Naive B cell (primary cell): ENCODE data around the gene ZNF530. TPM values are rescaled to one million over a fixed set of nuclear protein-coding genes. Genes with fewer than 3 reads are reported as not detected.

Source experiments
- ATAC-seq, 2 donors: fragments of 150-1000 bp; cut with Tn5 transposase; 2 replicates each; pipeline ENCODE4 v1.10.0; 2021; ENCODE audit warnings: low read depth in 2 of 2, mild to moderate bottlenecking in 2 of 2, moderate library complexity in 2 of 2
- DNase-seq: peaks from one replicate; pipeline ENCODE4 v3.0.0; 2022
- H3K27ac Mint-ChIP-seq, 6 donors: one replicate each; pipeline ENCODE4 v1.8.0; 2020 to 2022; ENCODE audit warnings: mild to moderate bottlenecking in 6 of 6, mixed read lengths in 6 of 6, moderate library complexity in 5 of 6, inconsistent platforms in 2 of 6
- H3K27me3 Mint-ChIP-seq, 3 donors: one replicate each; pipeline ENCODE4 v1.8.0; 2021 to 2022; ENCODE audit warnings: mixed read lengths in 3 of 3, mild to moderate bottlenecking in 1 of 3
- H3K36me3 Mint-ChIP-seq, 2 donors: one replicate each; pipeline ENCODE4 v1.8.0; 2020 to 2022; ENCODE audit warnings: mixed read lengths in 2 of 2, inconsistent platforms in 1 of 2, mild to moderate bottlenecking in 1 of 2
- H3K4me1 Mint-ChIP-seq, 3 donors: one replicate each; pipeline ENCODE4 v1.8.0; 2020 to 2022; ENCODE audit warnings: mixed read lengths in 3 of 3, inconsistent platforms in 1 of 3, mild to moderate bottlenecking in 1 of 3, moderate library complexity in 1 of 3
- H3K4me3 Mint-ChIP-seq, 8 donors: one replicate each; pipeline ENCODE4 v1.8.0; 2020 to 2022; ENCODE audit warnings: mild to moderate bottlenecking in 8 of 8, mixed read lengths in 8 of 8, moderate library complexity in 8 of 8, inconsistent platforms in 2 of 8
- H3K9me3 Mint-ChIP-seq, 7 donors: one replicate each; pipeline ENCODE4 v1.8.0; 2020 to 2022; ENCODE audit warnings: mixed read lengths in 7 of 7, mild to moderate bottlenecking in 5 of 7, inconsistent platforms in 2 of 7, moderate library complexity in 1 of 7
- polyA plus RNA-seq, 6 donors: library from polyadenylated mRNA; unstranded; fragments of 300-500 nt; fragmentation: Illumina TruSeq; gene quantifications; one replicate each; pipeline ENCODE4 v1.2.3, GENCODE V29; 2021; ENCODE audit warnings: low read depth in 6 of 6

Gene ZNF530
- polyA plus RNA-seq, 6 donors from 2014 or later, result 4.1 to 14.7 (median 7.2) TPM

DNA sequence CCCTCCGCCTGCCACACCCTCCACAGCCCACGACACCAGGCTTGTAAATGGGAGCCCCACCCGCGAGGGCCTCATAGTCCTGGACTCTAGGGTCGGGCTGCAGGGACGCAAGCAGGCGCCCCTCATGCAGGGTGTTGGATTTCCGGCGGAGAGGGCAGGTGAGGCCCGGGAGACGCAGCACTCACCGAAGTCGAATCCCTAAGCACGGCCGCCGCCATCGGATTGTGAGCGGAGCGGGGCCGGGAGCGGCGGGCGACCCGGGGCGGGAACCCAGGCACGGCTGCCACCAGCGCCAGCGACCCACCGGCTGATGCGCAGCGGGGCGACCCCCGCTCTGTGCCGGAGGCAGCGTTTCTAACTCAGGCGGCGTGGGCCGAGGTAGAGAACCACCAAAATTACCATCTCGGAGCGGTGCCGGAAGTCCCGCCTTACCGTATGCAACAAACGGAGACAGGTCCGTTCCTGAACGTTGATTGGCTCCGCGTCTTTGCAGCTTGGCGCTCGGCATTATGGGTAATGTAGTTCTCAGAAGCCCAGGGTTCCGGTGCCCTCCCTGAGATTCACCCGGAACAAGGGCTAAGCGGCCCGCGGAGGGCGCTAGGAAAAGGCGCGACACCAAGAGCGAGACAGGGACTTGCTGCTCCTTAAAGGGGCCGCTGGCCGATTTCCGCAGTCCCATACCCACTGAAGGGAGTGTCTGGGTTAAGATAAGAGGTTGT is 21.0 kb upstream of the ZNF530 start, which contains the start of gene ZNF416:
ZNF416 (minus strand) TSS at position 425 of the 719 bp plus-strand sequence; CDS start at position 218, 207 bp downstream.
- Mint-ChIP-seq H3K4me3 (peak within 1 kb of the TSS; percentile 77 to 92 (median 86)), H3K27ac (peak within 1 kb of the TSS; percentile 66 to 94 (median 89)), H3K9me3 (peaks cover 23 to 40% (median 33%) of the 10 kb centered on the region in 7 donors), H3K27me3 (no peaks in the 10 kb centered on the region), H3K4me1 (peaks cover 32 to 47% (median 32%) of the 10 kb centered on the region in 3 donors), H3K36me3 (peaks cover 28 to 49% of the 10 kb centered on the region in 2 donors)
- ATAC-seq (peak; percentile 90 to 94), DNase-seq (peak; percentile 96)

DNA sequence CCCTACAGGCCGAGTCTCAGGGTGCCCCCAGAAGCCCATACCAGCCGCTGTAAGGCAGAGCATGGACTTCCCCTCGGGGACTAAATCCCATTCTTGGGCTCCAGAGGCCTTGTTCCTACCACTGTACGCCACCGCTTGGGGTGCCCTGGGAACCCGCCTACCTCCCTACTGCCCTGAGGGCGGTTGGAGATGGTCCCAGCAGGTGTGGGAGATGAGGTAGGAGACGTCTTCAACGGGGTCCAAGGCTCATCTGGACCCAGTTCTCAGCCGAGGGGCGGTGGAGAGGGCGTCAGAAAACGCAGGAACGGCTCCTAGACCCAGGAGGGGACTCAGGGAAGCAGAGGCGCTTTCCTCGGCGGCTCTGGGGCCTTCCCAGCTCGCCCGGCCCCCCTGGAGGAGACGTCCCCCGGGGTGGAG is 16.6 kb upstream of the ZNF530 start:
- peaks cover 16 to 43% (median 31%) of the 10 kb centered on the region in 7 donors for H3K9me3 Mint-ChIP-seq
- DNase-seq (no peak), ATAC-seq (no peak)
- peak overlapping the region; percentile 47 to 99 (median 96) for H3K4me3 Mint-ChIP-seq
- peaks cover 28 to 46% of the 10 kb centered on the region in 2 donors for H3K36me3 Mint-ChIP-seq
- no peaks in the 10 kb centered on the region for H3K27me3 Mint-ChIP-seq
- H3K27ac Mint-ChIP-seq, result peak overlapping the region in 4 of 6 donors; percentile 49 to 96 (median 94)
- H3K4me1 Mint-ChIP-seq, result peaks cover 23 to 52% (median 32%) of the 10 kb centered on the region in 3 donors

DNA sequence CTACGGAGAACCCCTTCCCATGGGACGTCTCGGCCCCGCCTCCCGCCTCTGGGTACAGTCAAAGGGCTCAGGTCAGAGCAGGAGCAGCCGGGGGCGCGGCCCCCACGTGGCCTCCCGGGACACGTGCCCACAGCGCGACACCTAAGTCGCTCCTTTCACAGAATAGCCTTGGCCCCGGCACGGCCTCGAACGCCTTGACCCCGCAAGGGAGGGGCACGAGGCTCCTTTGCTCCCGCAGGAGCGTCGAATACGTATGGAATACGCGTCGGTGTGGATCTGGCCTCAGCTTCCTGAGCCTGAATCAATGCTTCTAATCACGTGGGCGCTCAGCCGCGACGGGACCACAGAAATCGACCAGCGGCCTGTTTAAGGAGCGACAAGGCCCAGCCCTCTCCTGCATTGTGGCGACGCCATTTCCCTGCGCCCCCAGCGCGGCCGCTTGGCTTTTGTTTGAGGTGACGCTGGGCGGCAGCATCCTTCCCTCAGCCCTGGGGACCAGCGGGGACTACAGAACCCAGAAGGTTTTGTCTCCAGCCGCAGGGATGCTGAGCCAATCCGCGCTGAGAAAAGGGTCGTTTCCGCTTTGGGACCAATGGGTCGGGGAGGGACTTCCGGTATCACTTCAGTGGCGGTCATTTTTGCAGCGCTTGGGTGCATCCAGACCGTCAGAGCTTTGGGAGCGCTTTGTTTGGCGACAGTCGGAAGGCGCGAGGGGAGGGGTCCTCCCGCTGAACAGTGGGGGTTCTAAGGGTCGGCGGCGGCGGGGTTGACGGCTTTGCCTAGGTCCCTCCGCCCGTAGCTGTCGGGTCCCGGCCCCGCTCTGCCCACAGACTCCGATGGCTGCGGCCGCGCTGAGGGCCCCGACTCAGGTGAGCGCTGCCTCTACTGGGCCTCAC is 15.9 kb upstream of the ZNF530 start, which contains the start of gene ZIK1:
ZIK1 (plus strand) TSS at position 625 of the 896 bp plus-strand sequence; CDS start at position 837, 212 bp downstream.
- DNase-seq (peak; percentile 91), ATAC-seq (peak; percentile 91 to 93)
- Mint-ChIP-seq H3K27me3 (no peaks in the 10 kb centered on the region), H3K4me3 (peak within 1 kb of the TSS; percentile 89 to 99 (median 96)), H3K27ac (peak within 1 kb of the TSS; percentile 91 to 96 (median 94)), H3K4me1 (peaks cover 23 to 48% (median 33%) of the 10 kb centered on the region in 3 donors), H3K9me3 (peaks cover 20 to 48% (median 37%) of the 10 kb centered on the region in 7 donors), H3K36me3 (peaks cover 34 to 53% of the 10 kb centered on the region in 2 donors)

DNA sequence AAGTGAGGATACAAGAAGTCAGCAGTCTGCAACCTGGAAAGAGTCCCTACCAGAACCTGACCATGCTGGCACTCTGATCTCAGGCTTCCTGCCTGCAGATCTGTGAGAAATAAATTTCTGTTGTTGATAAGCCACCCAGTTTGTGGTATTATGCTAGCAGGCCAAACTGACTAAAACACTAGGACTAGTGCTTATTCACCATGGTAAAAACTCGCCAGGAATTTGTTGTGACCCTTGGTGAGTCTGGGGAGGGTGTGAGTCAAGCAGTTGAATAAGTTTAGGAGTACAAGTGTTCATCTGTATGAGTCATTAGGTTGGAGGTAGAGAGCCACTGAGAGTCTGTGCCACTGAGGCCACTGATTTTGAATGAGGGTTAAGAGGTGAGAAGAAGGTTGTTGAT is 12.2 kb upstream of the ZNF530 start:
- H3K9me3 Mint-ChIP-seq, result peaks cover 25 to 77% (median 68%) of the 10 kb centered on the region in 7 donors
- peaks cover 28 to 36% (median 29%) of the 10 kb centered on the region in 3 donors for H3K4me1 Mint-ChIP-seq
- no peak overlapping the region for H3K27ac Mint-ChIP-seq
- DNase-seq, result no peak
- no peak for ATAC-seq
- peak overlapping the region in 1 of 8 donors; percentile 37 for H3K4me3 Mint-ChIP-seq
- no peaks in the 10 kb centered on the region for H3K27me3 Mint-ChIP-seq
- H3K36me3 Mint-ChIP-seq, result peaks cover 62 to 79% of the 10 kb centered on the region in 2 donors

DNA sequence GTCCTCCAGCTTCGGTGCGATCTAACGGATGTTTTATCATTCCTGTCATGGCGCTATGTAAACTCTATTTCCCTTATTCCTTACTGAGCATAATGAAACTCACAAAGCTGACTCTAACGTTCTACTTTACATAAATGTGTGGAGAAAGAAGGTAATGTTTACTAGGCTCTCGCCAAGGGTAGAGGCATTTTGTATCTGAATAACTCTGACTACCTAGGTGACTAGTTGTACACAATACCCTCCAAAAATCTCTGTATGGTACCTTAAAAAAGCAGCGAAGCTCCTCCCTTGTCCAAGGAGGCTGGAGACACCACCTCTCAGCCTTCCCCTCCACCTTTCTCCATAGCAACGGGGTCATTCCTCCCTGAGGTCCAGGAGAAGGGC is 316 bp upstream of the ZNF530 start:
- ATAC-seq (peak in 1 of 2 donors; percentile 12), DNase-seq (no peak)
- Mint-ChIP-seq H3K9me3 (peaks cover 6 to 19% (median 10%) of the 10 kb centered on the region in 7 donors), H3K36me3 (peaks cover 0 to 22% of the 10 kb centered on the region in 2 donors), H3K27me3 (peaks cover 0 to 7% (median 0%) of the 10 kb centered on the region in 3 donors), H3K27ac (peak overlapping the region in 4 of 6 donors; percentile 3 to 95 (median 61)), H3K4me3 (peak overlapping the region; percentile 82 to 95 (median 90)), H3K4me1 (peaks cover 24 to 28% (median 27%) of the 10 kb centered on the region in 3 donors)

DNA sequence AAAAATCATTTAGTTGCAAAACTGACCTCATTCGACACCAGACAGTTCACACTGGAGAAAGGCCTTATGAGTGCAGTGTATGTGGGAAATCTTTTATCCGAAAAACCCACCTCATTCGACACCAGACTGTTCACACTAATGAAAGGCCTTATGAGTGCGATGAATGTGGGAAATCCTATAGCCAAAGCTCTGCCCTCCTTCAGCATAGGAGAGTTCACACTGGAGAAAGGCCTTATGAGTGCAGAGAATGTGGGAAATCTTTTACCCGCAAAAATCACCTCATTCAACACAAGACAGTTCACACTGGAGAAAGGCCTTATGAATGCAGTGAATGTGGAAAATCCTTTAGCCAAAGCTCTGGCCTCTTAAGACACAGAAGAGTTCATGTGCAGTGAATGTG is 7.2 kb downstream of the ZNF530 start:
- ATAC-seq (no peak), DNase-seq (no peak)
- H3K4me1 Mint-ChIP-seq, result peaks cover 0 to 12% (median 6%) of the 10 kb centered on the region in 3 donors
- H3K27me3 Mint-ChIP-seq, result no peaks in the 10 kb centered on the region
- no peak overlapping the region for H3K4me3 Mint-ChIP-seq
- no peak overlapping the region for H3K27ac Mint-ChIP-seq
- H3K36me3 Mint-ChIP-seq, result peaks cover 25 to 47% of the 10 kb centered on the region in 2 donors
- peaks cover 2 to 24% (median 10%) of the 10 kb centered on the region in 7 donors for H3K9me3 Mint-ChIP-seq

DNA sequence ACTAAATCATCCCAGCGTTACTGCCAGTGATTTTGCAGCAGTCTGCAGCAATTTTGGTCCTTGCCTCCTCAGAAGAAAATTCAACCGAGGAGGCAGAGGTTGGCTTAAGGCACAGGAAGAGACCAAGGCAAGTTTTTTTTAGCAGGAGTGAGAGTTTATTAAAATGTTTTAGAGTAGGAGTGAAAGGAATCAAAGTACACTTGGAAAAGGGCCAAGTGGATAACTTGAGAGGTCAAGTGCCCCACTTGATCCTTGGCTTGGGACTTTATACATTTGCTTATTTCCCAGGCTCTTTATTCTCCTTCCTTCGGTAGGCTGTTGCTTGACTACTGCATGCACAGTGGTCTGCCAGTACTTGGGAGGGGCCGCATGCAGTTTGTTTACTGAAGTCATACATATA is 11.4 kb downstream of the ZNF530 start:
- H3K9me3 Mint-ChIP-seq, result peaks cover 13 to 34% (median 17%) of the 10 kb centered on the region in 7 donors

DNA sequence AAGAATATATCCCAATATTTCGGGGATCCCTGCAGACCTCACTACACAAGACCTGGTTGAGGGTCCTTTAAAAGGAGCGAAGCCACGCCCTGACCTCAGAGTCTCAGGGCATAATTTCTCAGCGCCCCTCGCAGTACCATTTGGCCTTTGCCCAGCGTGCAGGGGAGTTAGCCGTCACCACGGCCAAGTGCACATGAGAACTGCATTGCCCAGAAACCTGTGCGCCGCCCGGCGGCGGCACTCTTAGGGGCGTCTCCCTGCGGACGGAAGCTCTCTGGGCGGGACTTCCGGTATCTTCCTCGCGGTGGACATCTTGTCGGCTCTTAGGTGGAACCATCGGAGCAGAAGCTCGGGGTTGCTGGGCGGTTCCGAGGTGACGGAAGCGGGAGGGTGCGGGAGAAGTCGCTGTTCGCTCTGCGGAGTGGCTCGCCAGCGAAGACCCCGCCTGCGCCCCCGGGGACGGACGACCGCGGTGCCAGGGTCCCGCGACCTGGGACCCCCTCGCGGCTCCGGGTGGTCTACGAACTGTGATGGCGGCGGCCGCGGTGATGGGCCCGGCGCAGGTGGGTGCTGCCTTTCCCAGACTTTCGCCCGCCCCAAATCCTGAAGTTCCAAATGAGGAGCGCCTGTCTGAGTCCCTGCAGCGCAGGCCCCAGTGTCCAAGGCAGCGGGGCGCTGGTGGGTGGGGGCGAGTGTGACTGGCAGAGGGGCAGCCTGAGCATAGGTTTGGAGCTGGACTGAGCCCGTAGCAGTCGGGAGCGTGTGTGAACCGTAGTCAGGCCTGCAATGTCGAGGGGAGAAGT is 14.5 kb downstream of the ZNF530 start, which contains the start of gene ZNF134:
ZNF134 (plus strand) TSS at position 302 of the 803 bp plus-strand sequence. CDS start 5,227 bp downstream, outside the sequence.
- H3K4me3 Mint-ChIP-seq, result peak within 1 kb of the TSS; percentile 92 to 97 (median 95)
- peak within 1 kb of the TSS in 5 of 6 donors; percentile 72 to 97 (median 92) for H3K27ac Mint-ChIP-seq
- no peaks in the 10 kb centered on the region for H3K27me3 Mint-ChIP-seq
- peak; percentile 100 for ATAC-seq
- H3K4me1 Mint-ChIP-seq, result peaks cover 41 to 51% (median 42%) of the 10 kb centered on the region in 3 donors
- H3K9me3 Mint-ChIP-seq, result peaks cover 33 to 54% (median 42%) of the 10 kb centered on the region in 7 donors
- H3K36me3 Mint-ChIP-seq, result peaks cover 34 to 49% of the 10 kb centered on the region in 2 donors
- DNase-seq, result peak; percentile 87

More for the DNA sequence above, 11.4 kb downstream of the ZNF530 start:
- no peaks in the 10 kb centered on the region for H3K27me3 Mint-ChIP-seq
- peaks cover 20 to 26% (median 25%) of the 10 kb centered on the region in 3 donors for H3K4me1 Mint-ChIP-seq
- H3K36me3 Mint-ChIP-seq, result peaks cover 22 to 29% of the 10 kb centered on the region in 2 donors
- DNase-seq (no peak), ATAC-seq (no peak)
- H3K27ac Mint-ChIP-seq, result no peak overlapping the region
- H3K4me3 Mint-ChIP-seq, result peak overlapping the region in 1 of 8 donors; percentile 54

DNA sequence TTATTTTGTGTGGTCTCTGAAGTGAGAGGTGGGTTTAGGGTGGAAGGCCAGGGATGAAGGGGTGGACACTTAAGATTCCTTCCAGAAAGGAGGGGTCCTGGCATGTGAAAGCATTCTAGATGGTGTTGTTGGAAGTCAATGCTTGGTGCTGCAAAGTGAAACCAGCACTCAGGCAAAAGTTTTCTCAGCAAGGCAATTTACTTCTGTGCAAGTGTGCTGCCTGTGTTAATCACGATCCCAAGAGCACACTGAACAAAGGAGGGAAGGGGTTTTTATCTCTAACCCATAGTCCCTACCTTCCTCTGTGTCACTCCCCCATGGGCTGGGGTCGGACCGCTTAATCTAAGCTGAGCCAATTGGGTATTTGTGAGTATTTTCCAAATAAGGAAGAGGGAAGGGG is 15.7 kb downstream of the ZNF530 start:
- ATAC-seq (no peak), DNase-seq (no peak)
- peaks cover 42 to 57% (median 46%) of the 10 kb centered on the region in 3 donors for H3K4me1 Mint-ChIP-seq

DNA sequence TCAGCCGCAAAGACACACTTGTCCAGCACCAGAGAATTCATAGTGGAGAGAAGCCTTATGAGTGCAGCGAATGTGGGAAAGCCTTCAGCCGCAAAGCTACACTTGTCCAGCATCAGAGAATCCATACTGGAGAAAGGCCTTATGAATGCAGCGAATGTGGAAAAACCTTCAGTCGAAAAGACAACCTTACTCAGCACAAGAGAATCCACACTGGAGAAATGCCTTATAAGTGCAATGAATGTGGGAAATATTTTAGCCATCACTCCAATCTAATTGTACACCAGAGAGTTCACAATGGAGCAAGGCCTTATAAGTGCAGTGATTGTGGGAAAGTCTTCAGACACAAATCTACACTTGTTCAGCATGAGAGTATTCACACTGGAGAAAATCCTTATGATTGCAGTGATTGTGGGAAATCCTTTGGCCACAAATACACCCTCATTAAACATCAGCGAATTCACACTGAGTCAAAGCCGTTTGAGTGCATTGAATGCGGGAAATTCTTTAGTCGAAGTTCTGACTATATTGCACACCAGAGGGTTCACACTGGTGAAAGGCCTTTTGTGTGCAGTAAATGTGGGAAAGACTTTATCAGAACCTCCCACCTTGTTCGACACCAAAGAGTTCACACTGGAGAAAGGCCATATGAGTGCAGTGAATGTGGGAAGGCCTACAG is 21.1 kb downstream of the ZNF530 start:
- Mint-ChIP-seq H3K4me3 (peak overlapping the region in 1 of 8 donors; percentile 9), H3K4me1 (peaks cover 19 to 42% (median 26%) of the 10 kb centered on the region in 3 donors), H3K27ac (peak overlapping the region in 1 of 6 donors; percentile 44), H3K36me3 (peaks cover 73 to 75% of the 10 kb centered on the region in 2 donors), H3K27me3 (no peaks in the 10 kb centered on the region), H3K9me3 (peaks cover 28 to 95% (median 76%) of the 10 kb centered on the region in 7 donors)
- no peak for DNase-seq
- ATAC-seq, result no peak

More for the DNA sequence above, 15.7 kb downstream of the ZNF530 start:
- Mint-ChIP-seq H3K27ac (peak overlapping the region in 4 of 6 donors; percentile 64 to 92 (median 87)), H3K9me3 (peaks cover 41 to 66% (median 54%) of the 10 kb centered on the region in 7 donors), H3K36me3 (peaks cover 46 to 61% of the 10 kb centered on the region in 2 donors), H3K4me3 (peak overlapping the region; percentile 92 to 97 (median 95)), H3K27me3 (no peaks in the 10 kb centered on the region)

DNA sequence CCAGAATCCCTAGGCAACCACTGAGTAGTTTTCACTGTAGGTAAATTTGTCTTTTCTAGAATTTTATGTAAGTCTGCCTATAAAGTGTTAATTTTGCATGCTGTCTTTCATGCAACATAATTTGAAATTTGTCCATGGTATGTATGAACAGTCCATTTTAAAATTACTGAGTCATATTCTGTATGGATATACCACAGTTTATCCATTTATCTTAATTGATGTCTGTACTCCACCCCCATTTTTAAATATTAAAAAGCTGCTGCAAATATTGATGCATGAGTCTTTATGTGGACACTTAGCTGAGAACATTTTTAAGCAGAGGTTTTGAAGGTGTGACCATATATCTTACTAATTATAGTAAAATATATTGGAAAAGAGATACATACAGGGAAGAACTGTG is 23.4 kb downstream of the ZNF530 start:
- peaks cover 15 to 85% (median 58%) of the 10 kb centered on the region in 7 donors for H3K9me3 Mint-ChIP-seq
- H3K4me3 Mint-ChIP-seq, result peak overlapping the region in 1 of 8 donors; percentile 10
- H3K27me3 Mint-ChIP-seq, result no peaks in the 10 kb centered on the region
- H3K4me1 Mint-ChIP-seq, result peaks cover 3 to 22% (median 11%) of the 10 kb centered on the region in 3 donors
- no peak for DNase-seq
- no peak overlapping the region for H3K27ac Mint-ChIP-seq
- H3K36me3 Mint-ChIP-seq, result peaks cover 54 to 56% of the 10 kb centered on the region in 2 donors
- ATAC-seq, result no peak
